ENCODE data around the gene COL17A1.

Gene COL17A1

GRCh38 chr10:104072786-104073185 is 12.9 kb downstream of the COL17A1 start:
- DNase-seq (ENCODE audit: low read depth in 2 of 2), result no peak
- no peak for TF ChIP-seq CTCF (IDR thresholded peaks at IDR 0.05; ENCODE audit: low read depth, low read length)
- no peak overlapping the region for H3K4me3 ChIP-seq (replicated peaks in 1 of 2; ENCODE audit: low read depth in 2 of 2, low read length in 2 of 2)

- H3K4me3 ChIP-seq (replicated peaks in 1 of 2; ENCODE audit: low read depth in 2 of 2, low read length in 2 of 2), result no peak overlapping the region
- TF ChIP-seq CTCF (IDR thresholded peaks at IDR 0.05; ENCODE audit: low read depth, low read length), result no peak
- no peak for DNase-seq (ENCODE audit: low read depth in 2 of 2)
Measured at GRCh38 chr10:104069613-104070012, 16.1 kb downstream of the COL17A1 start.

DNA sequence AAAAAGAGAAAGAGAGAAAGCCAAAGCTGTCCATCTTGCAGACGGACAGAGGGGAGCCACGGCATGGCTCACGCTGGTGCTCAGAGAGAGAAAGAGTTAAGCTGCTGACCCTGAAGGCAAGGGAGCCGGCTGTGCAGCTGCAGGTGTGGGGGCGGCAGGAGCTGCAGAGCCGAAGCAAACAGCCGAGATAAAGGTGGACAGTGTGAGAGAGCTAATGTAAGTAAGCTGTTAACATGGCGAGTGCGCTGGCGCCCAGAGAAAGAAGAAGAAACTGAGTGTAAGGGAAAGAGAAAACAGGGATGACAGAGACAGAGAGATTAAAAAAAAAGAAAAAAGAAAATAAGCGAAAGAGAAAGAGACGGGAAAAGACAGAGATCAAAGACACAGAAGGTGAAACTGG is 18.2 kb downstream of the COL17A1 start:
- no peak overlapping the region for H3K4me3 ChIP-seq (replicated peaks in 1 of 2; ENCODE audit: low read depth in 2 of 2, low read length in 2 of 2)
- no peak for TF ChIP-seq CTCF (IDR thresholded peaks at IDR 0.05; ENCODE audit: low read depth, low read length)
- no peak for DNase-seq (ENCODE audit: low read depth in 2 of 2)

DNA sequence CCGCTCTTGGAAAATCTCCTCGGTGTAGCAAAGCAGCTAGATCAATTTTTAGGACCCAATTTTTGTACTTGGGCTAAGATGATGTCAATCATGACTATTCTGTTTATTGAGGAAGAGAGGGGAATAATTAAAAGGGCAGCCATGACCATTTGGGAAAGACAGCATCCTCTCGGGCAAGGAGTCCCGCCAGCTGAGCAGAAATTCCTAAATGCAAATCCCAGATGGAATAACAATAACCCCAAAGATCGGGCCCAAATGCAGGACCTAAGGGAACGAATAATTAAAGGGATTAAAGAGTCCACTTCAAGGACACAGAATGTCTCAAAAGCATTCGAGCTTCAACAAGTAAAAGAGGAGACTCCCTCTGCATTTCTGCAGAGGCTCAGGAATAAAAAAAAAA is 18.7 kb downstream of the COL17A1 start:
- no peak overlapping the region for H3K4me3 ChIP-seq (replicated peaks in 1 of 2; ENCODE audit: low read depth in 2 of 2, low read length in 2 of 2)
- no peak for DNase-seq (ENCODE audit: low read depth in 2 of 2)
- TF ChIP-seq CTCF (IDR thresholded peaks at IDR 0.05; ENCODE audit: low read depth, low read length), result no peak

DNA sequence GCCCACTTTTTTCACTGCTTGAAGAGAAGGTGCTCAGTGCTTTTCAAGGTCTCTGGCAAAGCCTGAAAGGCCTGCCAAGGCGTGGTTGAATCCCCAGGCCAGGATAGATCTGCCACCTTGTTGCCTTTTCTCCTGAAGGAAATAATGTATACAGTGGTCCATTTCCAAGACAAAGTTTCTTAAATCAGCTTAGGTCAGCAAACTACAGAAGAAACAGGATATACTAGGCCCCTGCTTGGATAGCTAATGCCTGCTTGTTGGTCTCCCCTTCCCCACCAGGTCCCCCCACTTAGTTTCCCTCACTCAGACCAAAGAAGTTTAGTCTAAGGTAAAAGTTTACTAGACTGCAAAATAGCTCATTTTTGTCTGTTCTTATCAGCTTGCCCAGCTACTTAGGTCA is 19.9 kb downstream of the COL17A1 start:
- TF ChIP-seq CTCF (IDR thresholded peaks at IDR 0.05; ENCODE audit: low read depth, low read length), result no peak
- DNase-seq (ENCODE audit: low read depth in 2 of 2), result no peak
- H3K4me3 ChIP-seq (replicated peaks in 1 of 2; ENCODE audit: low read depth in 2 of 2, low read length in 2 of 2), result no peak overlapping the region

GRCh38 chr10:104061196-104061595 is 24.5 kb downstream of the COL17A1 start:
- H3K4me3 ChIP-seq (replicated peaks in 1 of 2; ENCODE audit: low read depth in 2 of 2, low read length in 2 of 2), result no peak overlapping the region
- no peak for DNase-seq (ENCODE audit: low read depth in 2 of 2)
- TF ChIP-seq CTCF (IDR thresholded peaks at IDR 0.05; ENCODE audit: low read depth, low read length), result no peak

DNA sequence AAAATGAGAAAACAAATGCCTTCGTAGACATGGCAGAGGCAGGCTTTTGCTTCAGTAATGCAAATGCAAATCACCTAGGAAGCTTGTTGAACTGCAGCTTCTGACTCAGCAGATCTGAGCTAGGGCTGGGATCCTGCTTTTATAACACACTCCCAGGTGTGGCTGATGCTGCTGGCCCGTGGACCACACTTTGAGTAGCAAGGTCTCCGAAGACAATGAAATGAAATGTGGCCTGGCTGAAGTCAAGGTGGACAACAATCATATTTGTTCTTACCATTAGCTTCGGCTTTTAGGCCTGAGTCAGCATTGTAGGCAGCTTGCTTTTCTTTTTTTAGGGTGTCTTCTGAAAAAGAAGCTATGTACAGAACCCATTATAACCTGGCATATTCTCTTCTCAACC is 26.3 kb downstream of the COL17A1 start:
- TF ChIP-seq CTCF (IDR thresholded peaks at IDR 0.05; ENCODE audit: low read depth, low read length), result no peak
- H3K4me3 ChIP-seq (replicated peaks in 1 of 2; ENCODE audit: low read depth in 2 of 2, low read length in 2 of 2), result no peak overlapping the region
- no peak for DNase-seq (ENCODE audit: low read depth in 2 of 2)

All from cardiac fibroblast (primary cell).